ENCODE results near the gene UBR3.
"Not testable (repeated sequence)": the region's sequence is repeated elsewhere in the genome, so short reads cannot be mapped to it uniquely, and the experiment has no call there.

Gene UBR3

DNA sequence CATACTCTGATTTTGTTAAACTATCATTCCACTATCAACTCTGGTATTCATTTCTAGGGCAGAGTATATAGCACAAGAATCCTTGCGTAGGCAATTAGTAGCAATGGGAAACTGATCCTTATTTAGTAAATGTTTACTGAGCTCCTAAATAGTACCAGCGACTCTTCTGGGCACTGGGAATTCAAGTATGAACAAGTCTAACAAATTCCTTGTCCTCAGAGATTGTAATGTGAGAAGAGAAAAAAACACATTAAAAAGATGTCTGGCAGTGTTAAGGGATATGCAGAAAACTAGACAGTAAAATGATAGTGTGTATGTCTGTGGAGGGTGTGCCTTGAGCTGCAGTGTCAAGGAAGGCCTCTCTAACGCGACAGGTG, 3.3 kb upstream of the UBR3 start:
- in situ Hi-C loops (cut with MboI; ENCODE audit: low sequenced_read_pairs), result no loop called here

- in situ Hi-C loops (cut with MboI; ENCODE audit: low sequenced_read_pairs), result no loop called here
Measured at GRCh38 chr2:169824373-169825333, 2.6 kb upstream of the UBR3 start, which contains the start of gene METTL5. TSS of gene METTL5 (minus strand) at chr2:169824905. CDS start at chr2:169824597, 308 bp downstream.

GRCh38 chr2:169828141-169828811, 1.0 kb downstream of the UBR3 start:
- in situ Hi-C loops (cut with MboI; ENCODE audit: low sequenced_read_pairs), result no loop called here

- in situ Hi-C loops (cut with MboI; ENCODE audit: low sequenced_read_pairs), result no loop called here
Measured at GRCh38 chr2:169834401-169834800, 7.1 kb downstream of the UBR3 start.

GRCh38 chr2:169838743-169839489, 11.7 kb downstream of the UBR3 start:
- in situ Hi-C loops (cut with MboI; ENCODE audit: low sequenced_read_pairs), result no loop called here

DNA sequence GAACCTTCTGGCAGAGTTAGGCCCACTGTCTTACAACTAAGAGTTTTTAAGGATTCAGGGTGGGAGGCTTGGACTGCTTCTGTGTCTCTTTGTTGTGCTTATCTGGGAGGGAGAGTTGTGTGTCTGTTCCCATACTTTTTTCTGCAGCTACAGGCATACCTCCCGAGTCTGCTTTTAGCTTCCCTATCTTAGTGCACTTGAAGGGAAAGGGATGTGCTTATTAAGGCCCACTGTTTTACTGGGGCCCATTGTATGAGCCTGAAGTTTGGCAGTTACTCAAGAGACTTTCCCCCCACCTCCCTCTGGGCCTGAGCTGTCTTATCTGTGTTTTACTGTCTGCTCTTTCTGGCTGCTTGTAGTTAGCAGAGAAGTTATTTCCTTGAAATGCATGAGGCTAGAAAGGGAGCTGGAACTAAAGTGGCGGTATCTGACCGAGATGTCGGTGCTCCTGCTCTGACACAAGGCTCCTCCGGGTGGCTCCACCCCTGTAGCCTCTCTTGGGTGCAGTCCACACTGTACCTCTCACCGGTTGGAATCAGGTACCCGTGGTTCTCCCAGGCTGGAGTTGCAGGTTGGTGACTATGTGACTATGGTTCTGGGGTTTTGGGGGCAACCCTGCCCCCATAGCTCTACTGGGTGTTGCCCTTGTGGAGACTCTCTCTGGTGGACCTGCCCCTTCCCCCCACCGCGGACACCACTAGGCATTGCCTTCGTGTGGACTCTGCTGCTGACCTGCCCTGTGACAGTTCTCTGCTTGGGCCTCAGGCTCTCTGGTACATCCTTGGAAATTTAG, 12.9 kb downstream of the UBR3 start:
- in situ Hi-C loops (cut with MboI; ENCODE audit: low sequenced_read_pairs), result no loop called here

GRCh38 chr2:169840747-169841142, 13.5 kb downstream of the UBR3 start:
- in situ Hi-C loops (cut with MboI; ENCODE audit: low sequenced_read_pairs), result no loop called here

DNA sequence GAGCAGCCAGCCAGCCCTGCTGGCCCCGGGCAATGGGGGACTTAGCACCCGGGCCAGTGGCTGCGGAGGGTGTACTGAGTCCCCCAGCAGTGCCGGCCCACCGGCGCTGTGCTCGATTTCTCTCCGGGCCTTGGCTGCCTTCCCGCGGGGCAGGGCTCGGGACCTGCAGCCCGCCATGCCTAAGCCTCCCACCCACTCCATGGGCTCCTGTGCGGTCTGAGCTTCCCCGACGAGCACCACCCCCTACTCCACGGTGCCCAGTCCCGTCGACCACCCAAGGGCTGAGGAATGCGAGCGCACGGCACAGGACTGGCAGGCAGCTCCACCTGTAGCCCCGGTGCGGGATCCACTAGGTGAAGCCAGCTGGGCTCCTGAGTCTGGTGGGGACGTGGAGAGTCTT, 14.4 kb downstream of the UBR3 start:
- in situ Hi-C loops (cut with MboI; ENCODE audit: low sequenced_read_pairs), result not testable (repeated sequence)

GRCh38 chr2:169845016-169845415, 17.8 kb downstream of the UBR3 start:
- in situ Hi-C loops (cut with MboI; ENCODE audit: low sequenced_read_pairs), result no loop called here

DNA sequence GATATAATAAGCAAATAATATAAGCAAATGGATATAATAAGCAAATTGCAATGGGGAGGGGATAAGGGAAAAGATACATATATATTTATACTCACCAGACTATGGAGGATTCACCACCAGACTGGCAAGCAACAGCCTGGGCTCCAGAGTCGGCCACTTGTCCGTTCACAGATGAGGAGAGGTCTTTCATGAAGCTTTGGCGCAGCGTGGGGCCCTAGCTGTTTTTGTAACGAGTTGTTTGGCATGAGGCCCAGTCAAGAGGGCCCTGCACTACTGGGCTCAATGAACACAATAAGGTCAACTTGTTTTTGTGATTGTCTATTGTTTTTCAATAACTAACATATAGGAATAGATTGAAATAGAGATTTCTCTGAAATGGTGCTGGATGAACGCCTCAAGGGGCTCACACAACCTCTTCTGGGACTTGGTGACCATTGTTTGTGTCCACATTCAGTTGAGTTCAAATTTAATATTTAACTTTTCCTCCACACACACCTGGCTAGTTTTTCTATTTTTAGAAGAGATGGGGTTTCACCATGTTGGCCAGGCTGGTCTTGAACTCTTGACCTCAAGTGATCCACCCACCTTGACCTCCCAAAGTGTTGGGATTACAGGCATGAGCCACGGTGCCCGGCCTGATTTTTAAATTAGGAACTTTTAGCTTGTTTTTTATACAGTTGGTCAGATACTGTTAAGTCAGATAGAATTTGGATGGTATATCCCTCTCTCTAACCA, 21.9 kb downstream of the UBR3 start:
- in situ Hi-C loops (cut with MboI; ENCODE audit: low sequenced_read_pairs), result not testable (repeated sequence)

- in situ Hi-C loops (cut with MboI; ENCODE audit: low sequenced_read_pairs), result no loop called here
Measured at GRCh38 chr2:169849710-169850109, 22.5 kb downstream of the UBR3 start.

- in situ Hi-C loops (cut with MboI; ENCODE audit: low sequenced_read_pairs), result no loop called here
Measured at GRCh38 chr2:169853041-169853668, 25.9 kb downstream of the UBR3 start.

GRCh38 chr2:169855281-169856258, 28.3 kb downstream of the UBR3 start:
- in situ Hi-C loops (cut with MboI; ENCODE audit: low sequenced_read_pairs), result not testable (repeated sequence)

GRCh38 chr2:169859423-169859822, 32.2 kb downstream of the UBR3 start:
- in situ Hi-C loops (cut with MboI; ENCODE audit: low sequenced_read_pairs), result no loop called here

DNA sequence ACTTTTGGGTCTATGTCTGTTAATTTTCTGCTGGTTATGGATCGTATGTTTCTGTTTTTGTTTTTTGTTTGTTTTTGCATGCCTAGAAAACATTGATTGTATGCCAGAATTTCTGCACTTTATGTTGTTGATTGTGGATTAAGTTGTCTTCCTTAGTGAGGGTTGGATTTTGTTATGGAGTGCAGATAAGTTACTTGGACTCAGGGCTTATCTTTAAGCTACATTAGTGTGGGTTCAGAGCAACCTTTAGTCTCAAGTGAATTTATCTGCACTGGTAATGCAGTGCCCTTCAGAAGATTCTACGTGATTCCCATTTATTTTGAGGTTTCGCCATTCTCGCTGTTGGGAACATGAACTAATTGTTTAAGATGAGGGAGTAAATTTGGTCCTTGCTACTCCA, 32.9 kb downstream of the UBR3 start:
- in situ Hi-C loops (cut with MboI; ENCODE audit: low sequenced_read_pairs), result no loop called here

DNA sequence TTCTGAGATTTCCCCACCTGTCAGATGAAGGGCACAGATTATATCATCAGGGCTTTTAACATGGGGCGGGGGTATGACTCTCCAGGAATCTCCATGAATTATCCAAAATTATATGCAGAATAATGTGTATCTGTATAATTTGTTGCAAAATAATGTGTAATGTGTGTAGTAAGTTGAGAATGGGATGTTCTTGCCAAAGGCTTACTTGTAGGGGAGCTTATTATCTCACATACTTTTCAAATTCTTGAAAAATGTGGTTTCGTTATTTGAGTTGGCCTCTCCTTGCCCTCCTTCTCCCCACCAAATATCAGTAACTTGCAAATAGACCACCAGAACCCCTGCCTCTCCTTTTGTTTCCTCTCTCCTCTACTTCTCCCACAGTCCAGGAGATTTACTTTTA, 35.6 kb downstream of the UBR3 start:
- in situ Hi-C loops (cut with MboI; ENCODE audit: low sequenced_read_pairs), result no loop called here

- in situ Hi-C loops (cut with MboI; ENCODE audit: low sequenced_read_pairs), result no loop called here
Measured at GRCh38 chr2:169865492-169865891, 38.2 kb downstream of the UBR3 start.

DNA sequence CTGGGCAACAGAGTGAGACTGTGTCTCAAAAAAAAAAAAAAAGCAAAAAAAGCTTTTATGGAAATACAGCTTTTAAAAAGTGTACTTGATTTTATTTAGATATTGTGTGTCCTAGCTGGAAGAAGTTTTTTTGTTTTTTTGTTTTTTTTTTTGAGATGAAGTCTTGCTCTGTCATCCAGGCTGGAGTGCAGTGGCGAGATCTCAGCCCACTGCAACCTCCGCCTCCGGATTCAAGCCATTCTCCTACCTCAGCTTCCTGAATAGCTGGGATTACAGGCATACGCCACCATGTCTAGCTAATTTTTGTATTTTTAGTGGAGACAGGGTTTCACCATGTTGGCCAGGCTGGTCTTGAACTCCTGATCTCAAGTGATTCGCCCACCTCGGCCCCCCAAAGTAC, 39.0 kb downstream of the UBR3 start:
- in situ Hi-C loops (cut with MboI; ENCODE audit: low sequenced_read_pairs), result not testable (repeated sequence)
